Vagina (tissue), 2 donors: ENCODE data around the gene TSPAN9. TPM values are rescaled to one million over a fixed set of nuclear protein-coding genes. Genes with fewer than 3 reads are reported as not detected.

ENCODE experiments used
- DNase-seq, 2 donors: peaks; one replicate each; pipeline ENCODE4 v3.0.0-alpha.2; 2017; ENCODE audit errors: extremely low spot score in 2 of 2
- H3K27ac ChIP-seq: fragments of 200-600 bp; sonication (generic); one replicate; pipeline ENCODE4 v1.5.1; 2019
- H3K27me3 ChIP-seq: fragments of 200-600 bp; sonication (generic); one replicate; pipeline ENCODE4 v1.5.1; 2019
- H3K36me3 ChIP-seq, 2 donors: fragments of 200-600 bp; sonication (generic); one replicate each; pipeline ENCODE4 v1.5.1; 2017 to 2019
- H3K4me1 ChIP-seq: fragments of 200-600 bp; sonication (generic); one replicate; pipeline ENCODE4 v1.5.1; 2019
- H3K4me3 ChIP-seq, 2 donors: fragments of 200-600 bp; sonication (generic); 1 replicate in 1 of 2; 2 replicates in 1 of 2; pipeline ENCODE4 v1.5.1; 2016 to 2019
- H3K9me3 ChIP-seq: fragments of 200-600 bp; sonication (generic); one replicate; pipeline ENCODE4 v1.5.1; 2019
- POLR2A ChIP-seq, 2 donors: fragments of 450-650 bp; IDR thresholded peaks; one replicate each; pipeline ENCODE4 v1.6.1; 2017; ENCODE audit warnings: antibody characterized with exemption in 2 of 2, mild to moderate bottlenecking in 2 of 2, moderate library complexity in 2 of 2
- POLR2AphosphoS5 ChIP-seq, 2 donors: sonication (generic); formaldehyde crosslinking; IDR thresholded peaks; one replicate each; pipeline ENCODE4 v1.9.0; 2017; ENCODE audit warnings: antibody characterized with exemption in 2 of 2, mild to moderate bottlenecking in 2 of 2, low read depth in 1 of 2; ENCODE audit not compliant: insufficient read depth in 1 of 2
- intact Hi-C: fragments of 100-400 bp; cut with DNase I; formaldehyde crosslinking; loops from one replicate; pipeline ENCODE4 v1.15.1; 2023
- total RNA-seq: library from RNA; depleted of rRNA; stranded (reverse); fragments of >200 nt; gene quantifications from one replicate; pipeline ENCODE4 v1.2.3, GENCODE V29; 2016
- TF ChIP-seq, protein P1 (sequence below), 3 experiments: fragments of 450-650 bp in 2 of 3; fragments of 200-600 bp in 1 of 3; sonication (generic) in 1 of 3; IDR thresholded peaks; one replicate each; pipeline ENCODE4 v1.5.1; 2017 to 2019; ENCODE audit warnings: antibody characterized with exemption in 3 of 3, mild to moderate bottlenecking in 2 of 3, moderate library complexity in 2 of 3

TSPAN9 gene
- total RNA-seq, 1 donor from 2014 or later = 32.2 TPM

- H3K4me1 ChIP-seq = peaks cover 31% of the 10 kb centered on the region
- H3K4me3 ChIP-seq = no peak overlapping the region
- no peaks in the 10 kb centered on the region for H3K36me3 ChIP-seq
- TF ChIP-seq POLR2AphosphoS5 (IDR thresholded peaks at IDR 0.05; ENCODE audit: insufficient read depth in 1 of 2, low read depth in 1 of 2) (no peak), POLR2A (IDR thresholded peaks at IDR 0.05) (no peak)
- TF ChIP-seq, protein P1, sequence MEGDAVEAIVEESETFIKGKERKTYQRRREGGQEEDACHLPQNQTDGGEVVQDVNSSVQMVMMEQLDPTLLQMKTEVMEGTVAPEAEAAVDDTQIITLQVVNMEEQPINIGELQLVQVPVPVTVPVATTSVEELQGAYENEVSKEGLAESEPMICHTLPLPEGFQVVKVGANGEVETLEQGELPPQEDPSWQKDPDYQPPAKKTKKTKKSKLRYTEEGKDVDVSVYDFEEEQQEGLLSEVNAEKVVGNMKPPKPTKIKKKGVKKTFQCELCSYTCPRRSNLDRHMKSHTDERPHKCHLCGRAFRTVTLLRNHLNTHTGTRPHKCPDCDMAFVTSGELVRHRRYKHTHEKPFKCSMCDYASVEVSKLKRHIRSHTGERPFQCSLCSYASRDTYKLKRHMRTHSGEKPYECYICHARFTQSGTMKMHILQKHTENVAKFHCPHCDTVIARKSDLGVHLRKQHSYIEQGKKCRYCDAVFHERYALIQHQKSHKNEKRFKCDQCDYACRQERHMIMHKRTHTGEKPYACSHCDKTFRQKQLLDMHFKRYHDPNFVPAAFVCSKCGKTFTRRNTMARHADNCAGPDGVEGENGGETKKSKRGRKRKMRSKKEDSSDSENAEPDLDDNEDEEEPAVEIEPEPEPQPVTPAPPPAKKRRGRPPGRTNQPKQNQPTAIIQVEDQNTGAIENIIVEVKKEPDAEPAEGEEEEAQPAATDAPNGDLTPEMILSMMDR (IDR thresholded peaks at IDR 0.05) = no peak
- H3K27me3 ChIP-seq = no peaks in the 10 kb centered on the region
- intact Hi-C loops = loop anchor here (10.0 kb wide), 2 partner anchors 68 to 132 kb away; partner anchors contain the start of gene TSPAN9
- no peaks in the 10 kb centered on the region for H3K9me3 ChIP-seq
- no peak for DNase-seq
- H3K27ac ChIP-seq = no peak overlapping the region
Measured at GRCh38 chr12:3206536-3207072, 129.4 kb downstream of the TSPAN9 start.

DNA sequence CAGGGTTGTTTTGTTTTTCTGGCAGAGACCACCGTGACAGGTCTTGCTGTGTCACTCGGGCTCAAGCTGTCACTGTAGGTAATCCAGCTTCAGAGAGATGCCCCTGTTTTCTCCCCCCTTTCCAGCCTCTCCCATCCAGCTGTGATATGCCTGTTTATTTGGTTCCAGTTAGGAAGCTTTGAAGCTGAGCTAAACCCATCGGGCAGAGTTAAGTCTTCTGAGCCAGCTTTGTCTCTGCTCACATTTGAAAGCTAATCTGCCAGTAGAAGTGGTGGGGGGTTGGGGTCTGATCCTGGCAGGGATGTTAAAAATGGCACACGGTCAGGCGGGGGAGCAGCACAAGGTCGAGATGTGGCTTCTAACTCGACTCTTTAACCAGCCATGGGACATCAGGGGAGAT, 130.0 kb downstream of the TSPAN9 start:
- no peak for DNase-seq
- intact Hi-C loops = loop anchor here (10.0 kb wide), 2 partner anchors 68 to 132 kb away; partner anchors contain the start of gene TSPAN9
- Histone ChIP-seq H3K36me3 (no peaks in the 10 kb centered on the region), H3K4me3 (no peak overlapping the region), H3K9me3 (no peaks in the 10 kb centered on the region), H3K4me1 (peaks cover 31% of the 10 kb centered on the region), H3K27me3 (no peaks in the 10 kb centered on the region), H3K27ac (no peak overlapping the region)
- no peak for TF ChIP-seq POLR2A (IDR thresholded peaks at IDR 0.05)
- TF ChIP-seq, protein P1 (IDR thresholded peaks at IDR 0.05) = no peak
- no peak for TF ChIP-seq POLR2AphosphoS5 (IDR thresholded peaks at IDR 0.05; ENCODE audit: insufficient read depth in 1 of 2, low read depth in 1 of 2)

DNA sequence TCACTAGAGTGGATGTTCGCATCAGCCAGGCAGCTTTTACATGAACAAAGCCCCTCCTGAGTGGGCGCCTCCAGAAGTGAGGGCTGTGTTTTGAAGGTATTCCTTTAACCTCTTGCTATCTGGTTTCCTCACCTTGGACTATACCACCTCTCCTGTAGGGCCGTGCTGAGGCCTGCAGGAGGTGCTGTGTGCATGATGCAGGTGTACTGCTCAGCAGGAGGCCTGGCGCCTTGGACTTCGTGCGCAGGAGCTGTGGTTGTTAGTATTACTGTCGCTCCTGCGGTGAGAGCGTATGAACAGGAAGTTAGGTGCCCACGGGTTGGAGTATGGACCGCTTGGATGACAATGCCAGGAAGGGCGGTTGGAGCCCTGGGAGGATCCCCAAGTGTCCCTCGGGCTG, 130.7 kb downstream of the TSPAN9 start:
- Histone ChIP-seq H3K27me3 (no peaks in the 10 kb centered on the region), H3K9me3 (no peaks in the 10 kb centered on the region), H3K4me1 (peaks cover 31% of the 10 kb centered on the region), H3K4me3 (no peak overlapping the region), H3K27ac (no peak overlapping the region), H3K36me3 (no peaks in the 10 kb centered on the region)
- TF ChIP-seq, protein P1 (IDR thresholded peaks at IDR 0.05) = no peak
- no peak for TF ChIP-seq POLR2A (IDR thresholded peaks at IDR 0.05)
- no peak for TF ChIP-seq POLR2AphosphoS5 (IDR thresholded peaks at IDR 0.05; ENCODE audit: insufficient read depth in 1 of 2, low read depth in 1 of 2)
- intact Hi-C loops = loop anchor here (10.0 kb wide), 2 partner anchors 67 to 133 kb away; partner anchors contain the start of gene TSPAN9
- no peak for DNase-seq

- H3K4me1 ChIP-seq = peaks cover 38% of the 10 kb centered on the region
- intact Hi-C loops = no loop called here
- no peak for DNase-seq
- H3K4me3 ChIP-seq = no peak overlapping the region
- no peak overlapping the region for H3K27ac ChIP-seq
- no peaks in the 10 kb centered on the region for H3K36me3 ChIP-seq
- TF ChIP-seq, protein P1 (IDR thresholded peaks at IDR 0.05) = no peak
- TF ChIP-seq POLR2A (IDR thresholded peaks at IDR 0.05) = no peak
- no peaks in the 10 kb centered on the region for H3K9me3 ChIP-seq
- H3K27me3 ChIP-seq = no peaks in the 10 kb centered on the region
Measured at GRCh38 chr12:3213188-3213587, 136.0 kb downstream of the TSPAN9 start.

GRCh38 chr12:3213768-3214167, 136.6 kb downstream of the TSPAN9 start:
- no peak overlapping the region for H3K27ac ChIP-seq
- DNase-seq = no peak
- H3K36me3 ChIP-seq = no peaks in the 10 kb centered on the region
- TF ChIP-seq POLR2AphosphoS5 (IDR thresholded peaks at IDR 0.05; ENCODE audit: insufficient read depth in 1 of 2, low read depth in 1 of 2) (no peak), POLR2A (IDR thresholded peaks at IDR 0.05) (no peak)
- TF ChIP-seq, protein P1 (IDR thresholded peaks at IDR 0.05) = no peak
- no peak overlapping the region for H3K4me3 ChIP-seq
- peaks cover 44% of the 10 kb centered on the region for H3K4me1 ChIP-seq
- H3K9me3 ChIP-seq = no peaks in the 10 kb centered on the region
- no peaks in the 10 kb centered on the region for H3K27me3 ChIP-seq
- intact Hi-C loops = no loop called here
